ENCODE results near the gene CBLN3. TPM values are rescaled to one million over a fixed set of nuclear protein-coding genes. Genes with fewer than 3 reads are reported as not detected.

The CBLN3 gene
- total and polyA plus RNA-seq, 2 of the 4 experiments (the other 2 are of a cell fraction): 0.72 to 4.5 TPM

DNA sequence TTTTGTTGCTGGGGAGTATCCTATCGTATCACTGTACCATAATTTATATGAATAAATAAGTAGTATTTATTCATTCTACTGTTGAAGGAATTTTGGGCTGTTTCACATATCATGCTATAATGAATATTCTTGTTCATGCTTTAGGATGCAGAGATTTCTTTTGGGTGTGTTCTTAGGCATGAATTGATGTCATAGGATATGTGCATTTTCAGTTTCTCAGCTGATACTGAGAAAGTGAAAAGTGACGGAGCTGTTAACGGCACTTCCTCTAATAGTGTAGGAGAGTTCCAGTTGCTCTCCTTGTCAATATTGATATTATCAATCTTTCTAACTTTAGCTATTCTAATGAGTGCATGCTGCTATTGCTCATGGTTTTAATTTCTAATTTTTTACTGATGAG is 36.3 kb upstream of the CBLN3 start:
- Histone ChIP-seq H3K18ac (ENCODE audit: low read depth, low read length) (no peak overlapping the region), H2BK20ac (ENCODE audit: low read depth, low read length) (no peak overlapping the region), H3K14ac (replicated peaks; ENCODE audit: low read depth, low read length) (no peak overlapping the region), H3K27ac (ENCODE audit: insufficient read depth, low read length) (no peak overlapping the region), H2AK9ac (replicated peaks; ENCODE audit: low read depth, low read length, poor library complexity) (no peak overlapping the region), H2AK5ac (ENCODE audit: low read depth, low read length) (no peak overlapping the region), H3K36me3 (ENCODE audit: control insufficient read depth, insufficient read depth, low read length) (no peaks in the 10 kb centered on the region), H3K9me3 (ENCODE audit: control insufficient read depth, insufficient read depth, low read length) (no peaks in the 10 kb centered on the region), H3K9me1 (ENCODE audit: insufficient read depth, low read length) (no peaks in the 10 kb centered on the region), H4K20me1 (ENCODE audit: insufficient read depth, low read length) (no peaks in the 10 kb centered on the region), H2BK15ac (ENCODE audit: low read depth, low read length) (no peak overlapping the region), H3K23ac (ENCODE audit: low read depth, low read length) (no peak overlapping the region), H3K9ac (ENCODE audit: low read depth, low read length) (no peak overlapping the region), H3K4ac (ENCODE audit: low read depth, low read length) (no peak overlapping the region), H2AFZ (replicated peaks; ENCODE audit: low read length, poor library complexity) (no peak overlapping the region), H4K8ac (ENCODE audit: low read depth in 2 of 2, low read length in 2 of 2) (no peak overlapping the region), H3K79me1 (ENCODE audit: low read depth in 1 of 2, low read length in 2 of 2) (no peaks in the 10 kb centered on the region), H2BK120ac (ENCODE audit: low read depth, low read length) (no peak overlapping the region), H3K4me2 (ENCODE audit: low read depth, low read length) (no peak overlapping the region), H3K56ac (ENCODE audit: extremely low read depth, insufficient read depth, low read length) (no peak overlapping the region), H3K4me1 (ENCODE audit: control insufficient read depth, insufficient read depth, low read length) (no peaks in the 10 kb centered on the region), H3K27me3 (ENCODE audit: control insufficient read depth, insufficient read depth, low read length) (no peaks in the 10 kb centered on the region), H4K91ac (ENCODE audit: insufficient read depth, low read depth, low read length) (no peak overlapping the region), H2BK5ac (ENCODE audit: low read depth, low read length, poor library complexity, severe bottlenecking) (no peak overlapping the region), H3K4me3 (ENCODE audit: insufficient read depth, low read depth, low read length) (no peak overlapping the region), H4K5ac (ENCODE audit: low read depth, low read length) (no peak overlapping the region)
- BruUV-seq (replicated peaks): no TSS peak
- in situ Hi-C loops (cut with MboI; ENCODE audit: low sequenced_read_pairs) (no loop called here), intact Hi-C loops (cut with micrococcal nuclease) (loop anchor here (10.0 kb wide), 1 partner anchor 159 kb away; no protein-coding TSS in a partner anchor), dilution Hi-C loops (cut with HindIII; ENCODE audit: low sequenced_read_pairs, unreplicated experiment) (no loop called here)
- WGBS, 2 experiments (ENCODE audit: extremely low coverage in 2 of 2, insufficient read length in 1 of 2): no CpG with 5 or more reads among the region's 3 CpGs
- no peak for TF ChIP-seq MAFK (IDR thresholded peaks at IDR 0.05; ENCODE audit: low read depth, low read length)
- no peak for TF ChIP-seq POLR2A (IDR thresholded peaks at IDR 0.05; ENCODE audit: low read depth, low read length)
- no peak for TF ChIP-seq MAZ (IDR thresholded peaks at IDR 0.05; ENCODE audit: borderline replicate concordance, low read depth, low read length)
- TF ChIP-seq RFX5 (IDR thresholded peaks at IDR 0.05; ENCODE audit: low read depth, low read length): no peak
- no peak for TF ChIP-seq MXI1 (IDR thresholded peaks at IDR 0.05; ENCODE audit: borderline replicate concordance, low read depth, low read length)
- no peak for TF ChIP-seq RCOR1 (IDR thresholded peaks at IDR 0.05; ENCODE audit: insufficient replicate concordance, low read length)
- no peak for TF ChIP-seq RAD21 (IDR thresholded peaks at IDR 0.05; ENCODE audit: low read length)
- no peak for TF ChIP-seq SMC3 (IDR thresholded peaks at IDR 0.05; ENCODE audit: low read depth, low read length)
- TF ChIP-seq, protein P1, sequence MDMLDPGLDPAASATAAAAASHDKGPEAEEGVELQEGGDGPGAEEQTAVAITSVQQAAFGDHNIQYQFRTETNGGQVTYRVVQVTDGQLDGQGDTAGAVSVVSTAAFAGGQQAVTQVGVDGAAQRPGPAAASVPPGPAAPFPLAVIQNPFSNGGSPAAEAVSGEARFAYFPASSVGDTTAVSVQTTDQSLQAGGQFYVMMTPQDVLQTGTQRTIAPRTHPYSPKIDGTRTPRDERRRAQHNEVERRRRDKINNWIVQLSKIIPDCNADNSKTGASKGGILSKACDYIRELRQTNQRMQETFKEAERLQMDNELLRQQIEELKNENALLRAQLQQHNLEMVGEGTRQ (IDR thresholded peaks at IDR 0.05; ENCODE audit: low read depth, low read length): no peak
- ChIA-PET POLR2A (ENCODE audit: unreplicated experiment) (no interaction called here), CTCF (no interaction called here)
- DNase-seq (no peak), ATAC-seq (ENCODE audit: low read depth) (no peak)

Data from IMR-90 (cell line).